Smooth muscle cell (in vitro differentiated cells): ENCODE results near the gene PRKCH. TPM values are rescaled to one million over a fixed set of nuclear protein-coding genes. Genes with fewer than 3 reads are reported as not detected.
A peak's percentile ranks its signal among the peaks of the same experiment; 100 is the strongest.

ENCODE experiments used
- DNase-seq: peaks from one replicate; lab custom pipeline; 2025; ENCODE audit not compliant: unreplicated experiment; lab: John Stamatoyannopoulos, UW
- H2AFZ ChIP-seq: fragments of 200-600 bp; sonication (generic); 2 replicates; pipeline ENCODE4 v1.6.0; 2016; ENCODE audit warnings: antibody characterized with exemption, low read depth, mild to moderate bottlenecking
- H3F3A ChIP-seq: fragments of 200-600 bp; sonication (generic); 2 replicates; pipeline ENCODE4 v1.6.0; 2017; ENCODE audit warnings: antibody characterized with exemption, low read depth
- H3K27ac ChIP-seq: fragments of 200-600 bp; sonication (generic); 2 replicates; pipeline ENCODE4 v1.5.1; 2016; ENCODE audit warnings: low read depth, mild to moderate bottlenecking
- H3K27me3 ChIP-seq: fragments of 200-600 bp; sonication (generic); 2 replicates; pipeline ENCODE4 v1.6.1; 2016; ENCODE audit warnings: low read depth, mild to moderate bottlenecking
- H3K36me3 ChIP-seq: fragments of 200-600 bp; sonication (generic); 2 replicates; pipeline ENCODE4 v1.5.1; 2016; ENCODE audit warnings: low read depth
- H3K4me1 ChIP-seq: fragments of 200-600 bp; sonication (generic); 2 replicates; pipeline ENCODE4 v1.5.1; 2016; ENCODE audit warnings: low read depth
- H3K4me2 ChIP-seq: fragments of 200-600 bp; sonication (generic); 2 replicates; pipeline ENCODE4 v1.6.0; 2016; ENCODE audit warnings: mild to moderate bottlenecking
- H3K4me3 ChIP-seq: fragments of 200-600 bp; sonication (generic); 2 replicates; pipeline ENCODE4 v1.5.1; 2016; ENCODE audit warnings: mild to moderate bottlenecking
- H3K79me2 ChIP-seq: fragments of 200-600 bp; sonication (generic); 2 replicates; pipeline ENCODE4 v1.6.0; 2016; ENCODE audit warnings: low read depth, mild to moderate bottlenecking
- H3K9ac ChIP-seq: fragments of 200-600 bp; sonication (generic); 2 replicates; pipeline ENCODE4 v1.6.0; 2016; ENCODE audit warnings: low read depth
- H3K9me3 ChIP-seq: fragments of 200-600 bp; sonication (generic); replicated peaks from 2 replicates; pipeline ENCODE4 v1.5.1; 2016; ENCODE audit warnings: low read depth
- H4K20me1 ChIP-seq: fragments of 200-600 bp; sonication (generic); 2 replicates; pipeline ENCODE4 v1.6.0; 2016; ENCODE audit warnings: low read depth
- WGBS: methylation state at CpG from one replicate; pipeline ENCODE4 v1.1.7; 2016; ENCODE audit warnings: low lambda C conversion rate; 5-methylcytosine and 5-hydroxymethylcytosine counted together
- polyA plus RNA-seq: library from polyadenylated mRNA; unstranded; fragments of >200 nt; fragmentation: Nextera tagmentation; extraction: Ambion mirVana; gene quantifications from 2 replicates; pipeline ENCODE4 v1.2.1, GENCODE V29; 2016
- total RNA-seq: library from RNA; depleted of rRNA; stranded (reverse); fragments of >200 nt; gene quantifications from 2 replicates; pipeline ENCODE4 v1.2.3, GENCODE V29; 2014
- TF ChIP-seq, protein P1 (sequence below): fragments of 200-600 bp; sonication (generic); IDR thresholded peaks from 2 replicates; pipeline ENCODE4 v1.5.1; 2017; ENCODE audit warnings: borderline replicate concordance, mild to moderate bottlenecking, antibody characterized with exemption; ENCODE audit not compliant: insufficient read depth, poor library complexity, severe bottlenecking

Gene PRKCH
- total and polyA plus RNA-seq, 2 experiments from 2014 or later: 1.5 to 7.6 TPM

GRCh38 chr14:61350427-61351270 lies 29.3 kb downstream of the PRKCH start:
- no peaks in the 10 kb centered on the region for H3K27me3 ChIP-seq
- H3K4me1 ChIP-seq: no peaks in the 10 kb centered on the region
- no peaks in the 10 kb centered on the region for H3K9me3 ChIP-seq
- H3K4me3 ChIP-seq: no peak overlapping the region
- no peak overlapping the region for H2AFZ ChIP-seq
- no peak for DNase-seq
- 90% methylated on average over 6 of the region's 6 CpGs for WGBS
- no peaks in the 10 kb centered on the region for H3K79me2 ChIP-seq
- TF ChIP-seq, protein P1, sequence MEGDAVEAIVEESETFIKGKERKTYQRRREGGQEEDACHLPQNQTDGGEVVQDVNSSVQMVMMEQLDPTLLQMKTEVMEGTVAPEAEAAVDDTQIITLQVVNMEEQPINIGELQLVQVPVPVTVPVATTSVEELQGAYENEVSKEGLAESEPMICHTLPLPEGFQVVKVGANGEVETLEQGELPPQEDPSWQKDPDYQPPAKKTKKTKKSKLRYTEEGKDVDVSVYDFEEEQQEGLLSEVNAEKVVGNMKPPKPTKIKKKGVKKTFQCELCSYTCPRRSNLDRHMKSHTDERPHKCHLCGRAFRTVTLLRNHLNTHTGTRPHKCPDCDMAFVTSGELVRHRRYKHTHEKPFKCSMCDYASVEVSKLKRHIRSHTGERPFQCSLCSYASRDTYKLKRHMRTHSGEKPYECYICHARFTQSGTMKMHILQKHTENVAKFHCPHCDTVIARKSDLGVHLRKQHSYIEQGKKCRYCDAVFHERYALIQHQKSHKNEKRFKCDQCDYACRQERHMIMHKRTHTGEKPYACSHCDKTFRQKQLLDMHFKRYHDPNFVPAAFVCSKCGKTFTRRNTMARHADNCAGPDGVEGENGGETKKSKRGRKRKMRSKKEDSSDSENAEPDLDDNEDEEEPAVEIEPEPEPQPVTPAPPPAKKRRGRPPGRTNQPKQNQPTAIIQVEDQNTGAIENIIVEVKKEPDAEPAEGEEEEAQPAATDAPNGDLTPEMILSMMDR: no peak
- H3K9ac ChIP-seq: no peak overlapping the region
- no peak overlapping the region for H3K27ac ChIP-seq
- no peaks in the 10 kb centered on the region for H3K36me3 ChIP-seq
- H3F3A ChIP-seq: no peaks in the 10 kb centered on the region
- no peak overlapping the region for H3K4me2 ChIP-seq
- no peaks in the 10 kb centered on the region for H4K20me1 ChIP-seq

DNA sequence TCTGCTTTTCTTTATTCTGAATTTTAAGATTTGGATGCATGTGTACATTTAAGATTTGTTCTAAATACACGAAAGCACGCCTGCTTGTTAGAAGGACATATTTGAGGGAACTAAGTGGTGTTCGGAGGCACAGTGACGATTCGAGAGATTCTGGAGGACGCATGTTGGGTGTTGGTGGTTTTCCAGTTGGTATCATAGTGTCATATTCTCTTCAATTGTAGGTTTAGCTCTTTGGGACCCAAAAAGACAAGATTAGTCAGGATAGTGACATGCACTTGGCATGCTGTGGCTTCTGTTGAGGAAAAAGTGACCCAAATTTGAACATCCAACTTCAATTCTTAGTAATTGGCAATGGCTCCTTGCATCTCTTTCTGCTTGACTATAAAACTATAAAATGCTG lies 30.1 kb downstream of the PRKCH start:
- Histone ChIP-seq H3K36me3 (no peaks in the 10 kb centered on the region), H3K4me2 (no peak overlapping the region), H3K9ac (no peak overlapping the region), H3K9me3 (no peaks in the 10 kb centered on the region), H3K27me3 (no peaks in the 10 kb centered on the region), H3K4me3 (no peak overlapping the region), H2AFZ (no peak overlapping the region), H3K27ac (no peak overlapping the region), H3K4me1 (no peaks in the 10 kb centered on the region), H3F3A (no peaks in the 10 kb centered on the region), H3K79me2 (no peaks in the 10 kb centered on the region), H4K20me1 (no peaks in the 10 kb centered on the region)
- DNase-seq: no peak
- TF ChIP-seq, protein P1: no peak
- WGBS: 89% methylated on average over 6 of the region's 6 CpGs

DNA sequence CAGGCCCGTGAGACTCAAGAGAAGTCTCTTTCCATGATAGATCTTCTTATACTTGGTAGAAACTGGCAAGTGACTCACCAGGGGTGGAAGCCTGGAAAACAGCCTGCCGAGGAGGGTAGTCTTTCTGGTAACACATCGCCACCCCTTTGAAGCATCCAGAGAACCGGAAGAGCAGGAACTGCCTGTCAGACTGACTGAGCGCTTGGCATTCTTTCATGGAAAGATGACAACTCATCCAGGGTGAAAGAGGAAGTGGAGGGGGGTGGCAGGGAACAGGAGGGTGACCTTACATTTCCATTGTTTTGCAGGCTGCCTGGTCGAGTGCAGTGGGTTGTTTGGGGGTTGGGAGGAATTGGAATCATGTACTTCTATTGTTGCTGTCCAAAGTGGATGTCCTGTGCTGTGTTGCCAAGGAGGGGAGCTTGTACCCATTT lies 34.5 kb downstream of the PRKCH start:
- Histone ChIP-seq H4K20me1 (no peaks in the 10 kb centered on the region), H3K4me1 (no peaks in the 10 kb centered on the region), H3K9ac (no peak overlapping the region), H3K27me3 (no peaks in the 10 kb centered on the region), H2AFZ (peak overlapping the region; percentile 31), H3K36me3 (no peaks in the 10 kb centered on the region), H3K79me2 (no peaks in the 10 kb centered on the region), H3K27ac (peak overlapping the region; percentile 83), H3K4me2 (peak overlapping the region; percentile 4), H3K4me3 (no peak overlapping the region), H3K9me3 (no peaks in the 10 kb centered on the region), H3F3A (no peaks in the 10 kb centered on the region)
- DNase-seq: no peak
- TF ChIP-seq, protein P1: no peak
- WGBS: 14% methylated on average over 6 of the region's 6 CpGs

DNA sequence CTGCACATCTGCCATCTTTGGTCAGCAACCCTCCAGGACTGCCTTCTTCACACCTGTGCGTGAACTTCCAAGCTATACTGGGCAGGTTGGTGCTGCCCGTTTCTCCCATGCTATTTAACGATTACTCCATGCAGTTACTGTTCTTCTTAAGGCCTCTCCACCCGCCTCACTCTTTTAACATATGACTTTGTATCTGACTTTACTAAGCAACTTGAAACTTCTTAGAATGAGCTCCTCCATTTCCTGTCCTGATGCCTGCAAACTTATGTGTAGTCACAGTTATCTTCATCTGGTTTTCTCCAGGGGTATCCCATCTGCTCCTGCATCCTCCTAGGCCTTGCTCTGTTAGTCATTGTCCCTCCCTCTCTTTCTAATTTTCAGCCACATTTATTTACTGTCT lies 35.7 kb downstream of the PRKCH start:
- Histone ChIP-seq H2AFZ (no peak overlapping the region), H4K20me1 (no peaks in the 10 kb centered on the region), H3K79me2 (no peaks in the 10 kb centered on the region), H3K4me1 (no peaks in the 10 kb centered on the region), H3K4me2 (no peak overlapping the region), H3K27me3 (no peaks in the 10 kb centered on the region), H3K36me3 (no peaks in the 10 kb centered on the region), H3K4me3 (no peak overlapping the region), H3K9me3 (no peaks in the 10 kb centered on the region), H3K9ac (no peak overlapping the region), H3F3A (no peaks in the 10 kb centered on the region), H3K27ac (no peak overlapping the region)
- TF ChIP-seq, protein P1: no peak
- no peak for DNase-seq
- WGBS: 97% methylated on average over 4 of the region's 4 CpGs
